ENCODE data around the gene UGT8.

The UGT8 gene

GRCh38 chr4:114561590-114561989, 37.0 kb upstream of the UGT8 start:
- no peaks in the 10 kb centered on the region; the same call in 1 of the 2 replicates for H3K9me3 ChIP-seq (ENCODE audit: low read length)
- no peaks in the 10 kb centered on the region for H3K79me2 ChIP-seq (ENCODE audit: insufficient read depth, low read length)
- H3K4me1 ChIP-seq (ENCODE audit: insufficient read depth, low read length, severe bottlenecking), result no peaks in the 10 kb centered on the region
- H2AFZ ChIP-seq (ENCODE audit: low read length), result no peak overlapping the region
- TF ChIP-seq CTCF (IDR thresholded peaks at IDR 0.05; ENCODE audit: low read length) (no peak), EZH2 (IDR thresholded peaks at IDR 0.05; ENCODE audit: borderline replicate concordance, low read length) (no peak)
- H3F3A ChIP-seq (ENCODE audit: insufficient read depth, low read length), result no peaks in the 10 kb centered on the region
- H4K20me1 ChIP-seq (ENCODE audit: insufficient read depth, low read length), result no peaks in the 10 kb centered on the region
- no peaks in the 10 kb centered on the region for H3K27me3 ChIP-seq (ENCODE audit: insufficient read depth, low read length)
- no peak overlapping the region for H3K27ac ChIP-seq (ENCODE audit: low read depth, low read length, poor library complexity, severe bottlenecking)
- no peak overlapping the region for H3K9ac ChIP-seq (ENCODE audit: low read length)
- H3K4me2 ChIP-seq (ENCODE audit: low read length), result no peak overlapping the region
- H3K9me2 ChIP-seq (ENCODE audit: low read depth, low read length), result no peaks in the 10 kb centered on the region
- no peak overlapping the region for H3K4me3 ChIP-seq (ENCODE audit: low read depth, low read length, poor library complexity, severe bottlenecking)
- no peaks in the 10 kb centered on the region for H3K36me3 ChIP-seq (ENCODE audit: insufficient read depth, low read length)

DNA sequence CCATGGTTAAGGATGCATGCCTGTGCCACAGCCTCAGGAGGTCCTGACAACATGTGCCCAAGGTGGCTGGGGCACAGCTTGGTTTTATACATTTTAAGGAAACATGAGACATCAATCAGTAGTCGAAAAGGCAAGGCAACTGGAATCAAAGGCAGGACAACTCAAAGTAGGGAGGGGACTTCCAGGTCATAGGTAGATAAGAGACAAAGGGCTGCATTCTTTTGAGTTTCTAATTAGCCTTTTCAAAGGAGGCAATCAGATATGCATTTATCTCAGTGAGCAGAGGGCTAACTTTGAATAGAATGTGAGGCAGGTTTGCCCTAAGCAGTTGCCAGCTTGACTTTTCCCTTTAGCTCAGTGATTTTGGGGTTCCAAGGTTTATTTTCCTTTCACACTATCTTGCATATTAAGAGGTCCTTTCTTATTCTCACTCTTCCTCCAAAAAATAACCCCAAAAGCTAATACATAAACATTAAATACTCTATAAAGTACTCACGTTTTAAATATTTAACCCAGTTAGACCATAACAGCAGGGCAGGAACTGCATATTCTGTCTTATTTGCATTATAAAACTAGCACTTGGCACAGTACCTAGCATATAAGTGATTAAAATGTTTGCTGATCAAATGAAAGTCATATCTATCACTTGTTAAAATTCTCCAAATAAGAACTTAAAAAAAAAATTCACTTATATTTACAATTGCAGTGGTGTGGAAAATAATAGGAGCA, 36.3 kb upstream of the UGT8 start:
- Histone ChIP-seq H3K36me3 (ENCODE audit: insufficient read depth, low read length) (no peaks in the 10 kb centered on the region), H3K4me1 (ENCODE audit: insufficient read depth, low read length, severe bottlenecking) (no peaks in the 10 kb centered on the region), H3K27me3 (ENCODE audit: insufficient read depth, low read length) (no peaks in the 10 kb centered on the region), H3K9me2 (ENCODE audit: low read depth, low read length) (no peaks in the 10 kb centered on the region), H3K27ac (ENCODE audit: low read depth, low read length, poor library complexity, severe bottlenecking) (no peak overlapping the region), H3K4me3 (ENCODE audit: low read depth, low read length, poor library complexity, severe bottlenecking) (no peak overlapping the region), H2AFZ (ENCODE audit: low read length) (no peak overlapping the region), H3K4me2 (ENCODE audit: low read length) (no peak overlapping the region), H3K9ac (ENCODE audit: low read length) (no peak overlapping the region), H4K20me1 (ENCODE audit: insufficient read depth, low read length) (no peaks in the 10 kb centered on the region), H3K9me3 (ENCODE audit: low read length) (no peaks in the 10 kb centered on the region; the same call in 1 of the 2 replicates), H3F3A (ENCODE audit: insufficient read depth, low read length) (no peaks in the 10 kb centered on the region), H3K79me2 (ENCODE audit: insufficient read depth, low read length) (no peaks in the 10 kb centered on the region)
- TF ChIP-seq EZH2 (IDR thresholded peaks at IDR 0.05; ENCODE audit: borderline replicate concordance, low read length), result no peak
- no peak for TF ChIP-seq CTCF (IDR thresholded peaks at IDR 0.05; ENCODE audit: low read length)

- no peak overlapping the region for H3K27ac ChIP-seq (ENCODE audit: low read depth, low read length, poor library complexity, severe bottlenecking)
- no peaks in the 10 kb centered on the region for H3K4me1 ChIP-seq (ENCODE audit: insufficient read depth, low read length, severe bottlenecking)
- TF ChIP-seq CTCF (IDR thresholded peaks at IDR 0.05; ENCODE audit: low read length), result no peak
- TF ChIP-seq EZH2 (IDR thresholded peaks at IDR 0.05; ENCODE audit: borderline replicate concordance, low read length), result no peak
- H3K79me2 ChIP-seq (ENCODE audit: insufficient read depth, low read length), result no peaks in the 10 kb centered on the region
- H3F3A ChIP-seq (ENCODE audit: insufficient read depth, low read length), result no peaks in the 10 kb centered on the region
- H3K9me3 ChIP-seq (ENCODE audit: low read length), result no peaks in the 10 kb centered on the region
- no peak overlapping the region for H3K9ac ChIP-seq (ENCODE audit: low read length)
- H3K27me3 ChIP-seq (ENCODE audit: insufficient read depth, low read length), result no peaks in the 10 kb centered on the region
- H2AFZ ChIP-seq (ENCODE audit: low read length), result no peak overlapping the region
- H3K9me2 ChIP-seq (ENCODE audit: low read depth, low read length), result no peaks in the 10 kb centered on the region
- no peaks in the 10 kb centered on the region for H4K20me1 ChIP-seq (ENCODE audit: insufficient read depth, low read length)
- H3K36me3 ChIP-seq (ENCODE audit: insufficient read depth, low read length), result no peaks in the 10 kb centered on the region
- no peak overlapping the region for H3K4me3 ChIP-seq (ENCODE audit: low read depth, low read length, poor library complexity, severe bottlenecking)
- H3K4me2 ChIP-seq (ENCODE audit: low read length), result no peak overlapping the region
Measured at GRCh38 chr4:114563536-114564315, 34.9 kb upstream of the UGT8 start.
